RWPE1 (cell line): Measurements from ENCODE around the gene ANKRD66.

ENCODE experiments used
- CTCF ChIA-PET: fragments of 350-600 bp; sonication (Branson Sonifier 250); formaldehyde crosslinking; extraction: SDS; loops from one replicate; lab custom pipeline; 2021; lab: Yijun Ruan, JAX
- POLR2A ChIA-PET: fragments of 400-600 bp; formaldehyde crosslinking; extraction: SDS; loops from one replicate; lab custom pipeline; 2020; ENCODE audit warnings: antibody characterized with exemption; ENCODE audit not compliant: low non-redundant PET; lab: Yijun Ruan, JAX
- DNase-seq: peaks from one replicate; pipeline ENCODE4 v3.0.0; 2012; ENCODE audit warnings: low spot score
- H3K27ac ChIP-seq: fragments of 450-650 bp; 2 replicates; pipeline ENCODE4 v1.5.1; 2017
- CTCF ChIP-seq: fragments of 450-650 bp; conservative IDR thresholded peaks from 2 replicates; pipeline ENCODE4 v1.5.1; 2017; ENCODE audit warnings: low read depth, mild to moderate bottlenecking

ANKRD66 gene

GRCh38 chr6:46794068-46794467 lies 47.3 kb downstream of the ANKRD66 start:
- ChIA-PET CTCF (no interaction called here), POLR2A (interaction anchor here (0.6 to 0.7 kb wide), 2 partner anchors 14 to 115 kb away, joined by 3 to 8 read pairs; no protein-coding TSS in a partner anchor)
- DNase-seq: no peak
- no peak for TF ChIP-seq CTCF
- H3K27ac ChIP-seq: no peak overlapping the region

DNA sequence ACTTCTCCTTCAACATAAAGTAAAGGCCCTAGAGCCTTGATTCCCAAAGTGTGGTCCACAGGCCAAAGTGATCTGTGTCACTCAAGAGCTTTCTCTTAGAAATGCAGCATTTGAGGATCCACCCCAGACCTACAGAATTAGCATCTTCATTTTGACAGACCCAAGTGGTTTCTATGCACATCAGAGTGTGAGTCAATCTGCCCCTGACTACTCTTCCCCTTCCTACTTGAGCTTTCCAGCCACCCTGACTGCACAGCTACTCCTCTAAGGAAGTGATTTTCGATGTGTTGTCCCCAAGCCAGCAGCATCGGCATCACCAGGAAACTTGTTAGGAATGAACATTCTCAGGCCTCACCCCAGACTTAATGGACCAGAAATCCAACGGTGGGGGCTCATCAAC lies 49.1 kb downstream of the ANKRD66 start:
- ChIA-PET CTCF (no interaction called here), POLR2A (no interaction called here)

DNA sequence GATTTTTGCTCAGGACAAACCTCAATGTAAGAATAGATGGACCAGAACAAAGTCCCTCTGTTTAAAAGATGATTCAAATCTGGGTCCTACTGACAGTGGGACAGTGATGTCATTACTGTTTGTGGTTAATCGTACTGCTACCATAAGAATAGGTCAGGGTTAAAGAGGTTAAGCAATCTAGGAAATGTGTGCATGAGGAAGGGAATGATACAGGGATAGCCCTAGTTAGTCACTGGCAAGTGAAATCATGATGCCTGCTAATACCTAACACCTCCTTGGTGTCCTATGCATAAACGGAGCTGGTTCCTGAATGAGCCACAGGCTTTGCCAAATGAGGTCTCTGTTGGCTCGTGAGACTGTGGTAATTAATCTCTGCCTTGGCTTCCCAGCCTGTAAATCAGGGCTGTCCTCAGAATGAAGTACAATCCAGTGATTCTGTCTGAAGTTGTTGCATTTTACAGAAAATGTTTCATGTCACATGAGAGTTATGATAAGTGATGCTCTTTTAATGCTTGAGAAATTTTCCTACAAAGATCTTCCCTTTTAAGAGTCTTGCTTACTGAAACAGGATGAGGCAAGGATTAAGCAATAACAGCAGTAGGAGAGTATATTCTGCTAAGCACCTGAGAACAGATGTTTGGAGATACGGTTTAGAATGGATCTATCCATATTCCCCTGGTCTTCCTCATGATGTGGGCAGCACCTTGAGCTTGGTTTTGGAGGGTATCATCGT lies 50.3 kb downstream of the ANKRD66 start:
- DNase-seq: peak; percentile 9
- H3K27ac ChIP-seq: no peak overlapping the region
- POLR2A ChIA-PET: no interaction called here
- CTCF ChIA-PET: interaction anchor here (0.6 kb wide), 1 partner anchor 92 kb away, joined by 3 read pairs; no protein-coding TSS in a partner anchor
- TF ChIP-seq CTCF: no peak

More for the DNA sequence above, 49.1 kb downstream of the ANKRD66 start:
- no peak for TF ChIP-seq CTCF
- no peak for DNase-seq
- H3K27ac ChIP-seq: no peak overlapping the region

DNA sequence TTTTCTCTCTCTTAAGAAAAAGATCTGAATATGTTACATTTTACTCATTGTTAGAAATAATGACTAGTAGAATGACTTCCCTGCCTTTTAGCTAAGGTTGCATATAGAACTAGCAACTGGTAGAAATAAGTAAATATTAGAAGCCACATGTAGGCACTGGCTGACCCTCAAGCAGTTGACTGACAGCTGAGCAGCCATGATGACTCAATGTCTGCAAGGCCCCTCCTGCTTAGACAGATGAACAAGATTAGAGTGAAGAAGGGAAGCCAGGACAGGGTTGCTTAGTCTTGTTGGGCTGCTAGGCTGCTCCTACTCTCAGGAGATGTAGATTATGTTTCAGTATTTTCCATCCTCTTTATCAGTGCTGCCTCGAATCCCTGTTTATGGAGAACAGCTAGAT lies 52.9 kb downstream of the ANKRD66 start:
- POLR2A ChIA-PET: no interaction called here
- H3K27ac ChIP-seq: no peak overlapping the region
- CTCF ChIA-PET: interaction anchor here (0.7 kb wide), 1 partner anchor 49 kb away, joined by 3 read pairs; no protein-coding TSS in a partner anchor
- no peak for DNase-seq
- TF ChIP-seq CTCF: no peak

- H3K27ac ChIP-seq: no peak overlapping the region
- POLR2A ChIA-PET: no interaction called here
- CTCF ChIA-PET: no interaction called here
- TF ChIP-seq CTCF: no peak
- no peak for DNase-seq
These were observed 62.1 kb downstream of the ANKRD66 start for GRCh38 chr6:46808806-46809205.
